CD14-positive monocyte (primary cell): Measurements from ENCODE around the gene MPRIP. TPM values are rescaled to one million over a fixed set of nuclear protein-coding genes. Genes with fewer than 3 reads are reported as not detected.

ENCODE experiments used
- DNase-seq, 3 donors: peaks; one replicate each; pipeline ENCODE4 v3.0.0-alpha.2; 2011 to 2022
- H2AFZ ChIP-seq: 2 replicates; pipeline ENCODE4 v1.6.0; 2012; ENCODE audit warnings: mild to moderate bottlenecking, low read depth, low read length, inconsistent platforms; ENCODE audit not compliant: insufficient read depth, poor library complexity, severe bottlenecking
- H3K27ac ChIP-seq, 2 donors: 1 replicate in 1 of 2; 2 replicates in 1 of 2; pipeline ENCODE4 v1.5.1; 2012 to 2013; ENCODE audit warnings: low read length in 2 of 2, control low read depth in 1 of 2, inconsistent platforms in 1 of 2, low read depth in 1 of 2, mild to moderate bottlenecking in 1 of 2
- H3K27me3 ChIP-seq, 2 donors: one replicate each; pipeline versions ENCODE4 v1.6.0 to v1.6.1; 2011 to 2013; ENCODE audit warnings: low read length in 2 of 2; ENCODE audit not compliant: control insufficient read depth in 2 of 2, insufficient read depth in 2 of 2
- H3K36me3 ChIP-seq, 2 donors: replicated peaks in 1 of 2; 1 replicate in 1 of 2; 2 replicates in 1 of 2; pipeline versions ENCODE4 v1.5.1 to v1.6.1; 2012 to 2013; ENCODE audit warnings: low read length in 2 of 2, control low read depth in 1 of 2, inconsistent platforms in 1 of 2, mild to moderate bottlenecking in 1 of 2; ENCODE audit not compliant: insufficient read depth in 2 of 2, control insufficient read depth in 1 of 2
- H3K4me1 ChIP-seq, 2 donors: 1 replicate in 1 of 2; 2 replicates in 1 of 2; pipeline versions ENCODE4 v1.5.1 to v1.6.1; 2012 to 2013; ENCODE audit warnings: low read length in 2 of 2, control low read depth in 1 of 2, inconsistent platforms in 1 of 2, mild to moderate bottlenecking in 1 of 2, moderate library complexity in 1 of 2; ENCODE audit not compliant: insufficient read depth in 2 of 2, control insufficient read depth in 1 of 2
- H3K4me2 ChIP-seq: replicated peaks from 2 replicates; pipeline ENCODE3; 2012; ENCODE audit warnings: low read length, moderate library complexity, mild to moderate bottlenecking; ENCODE audit not compliant: poor library complexity, severe bottlenecking; ENCODE audit errors: extremely low read depth
- H3K4me3 ChIP-seq, 3 experiments: fragments of 200-600 bp in 1 of 3; sonication (generic) in 1 of 3; replicated peaks in 1 of 3; 1 replicate in 2 of 3; 2 replicates in 1 of 3; pipeline ENCODE4 v1.5.1; 2011 to 2013; ENCODE audit warnings: low read length in 3 of 3, mild to moderate bottlenecking in 3 of 3, control low read depth in 2 of 3, low read depth in 2 of 3, inconsistent platforms in 1 of 3, moderate library complexity in 1 of 3
- H3K79me2 ChIP-seq: 2 replicates; pipeline ENCODE4 v1.6.0; 2012; ENCODE audit warnings: mild to moderate bottlenecking, control low read depth, inconsistent platforms, low read length, moderate library complexity; ENCODE audit not compliant: insufficient read depth
- H3K9ac ChIP-seq: 2 replicates; pipeline ENCODE4 v1.6.0; 2017; ENCODE audit warnings: low read length, mild to moderate bottlenecking; ENCODE audit not compliant: insufficient read depth, poor library complexity, severe bottlenecking
- H3K9me3 ChIP-seq, 2 donors: replicated peaks in 1 of 2; 1 replicate in 1 of 2; 2 replicates in 1 of 2; pipeline versions ENCODE4 v1.5.1 to v1.6.1; 2012 to 2013; ENCODE audit warnings: low read length in 2 of 2, control low read depth in 1 of 2; ENCODE audit not compliant: control insufficient read depth in 1 of 2, insufficient read depth in 1 of 2
- H4K20me1 ChIP-seq: 2 replicates; pipeline ENCODE4 v1.6.0; 2012; ENCODE audit warnings: mild to moderate bottlenecking, low read length, control low read depth, moderate library complexity; ENCODE audit not compliant: insufficient read depth
- H3K27ac Mint-ChIP-seq, 7 donors: one replicate each; pipeline ENCODE4 v1.8.0; 2020; ENCODE audit warnings: mild to moderate bottlenecking in 7 of 7, mixed read lengths in 7 of 7, moderate library complexity in 6 of 7, inconsistent platforms in 2 of 7
- H3K27me3 Mint-ChIP-seq, 3 donors: one replicate each; pipeline ENCODE4 v1.8.0; 2021 to 2022; ENCODE audit warnings: low read depth in 3 of 3, mild to moderate bottlenecking in 3 of 3, mixed read lengths in 3 of 3, moderate library complexity in 3 of 3, inconsistent platforms in 1 of 3
- H3K36me3 Mint-ChIP-seq, 2 donors: one replicate each; pipeline ENCODE4 v1.8.0; 2020; ENCODE audit warnings: mixed read lengths in 2 of 2, inconsistent platforms in 1 of 2, mild to moderate bottlenecking in 1 of 2
- H3K4me1 Mint-ChIP-seq: one replicate; pipeline ENCODE4 v1.8.0; 2020; ENCODE audit warnings: mild to moderate bottlenecking, mixed read lengths
- H3K4me3 Mint-ChIP-seq, 2 donors: one replicate each; pipeline ENCODE4 v1.8.0; 2020; ENCODE audit warnings: mild to moderate bottlenecking in 2 of 2, mixed read lengths in 2 of 2, moderate library complexity in 1 of 2
- H3K9me3 Mint-ChIP-seq, 7 donors: one replicate each; pipeline ENCODE4 v1.8.0; 2020 to 2022; ENCODE audit warnings: mixed read lengths in 7 of 7, mild to moderate bottlenecking in 6 of 7, moderate library complexity in 6 of 7, inconsistent platforms in 2 of 7
- WGBS: methylation state at CpG from one replicate; pipeline ENCODE4 v1.1.5; 2013; ENCODE audit warnings: missing lambda C conversion rate; ENCODE audit not compliant: insufficient coverage; 5-methylcytosine and 5-hydroxymethylcytosine counted together
- intact Hi-C, 2 donors: fragments of 100-400 bp; cut with micrococcal nuclease; formaldehyde crosslinking; loops; one replicate each; pipeline versions ENCODE4 v1.15.0 to v1.15.1; 2023
- polyA plus RNA-seq, 3 donors: library from polyadenylated mRNA; depleted of rRNA in 1 of 3; unstranded in 2 of 3; stranded (reverse) in 1 of 3; fragments of 300-500 nt in 2 of 3; fragments of >200 nt in 1 of 3; fragmentation: Illumina TruSeq in 2 of 3; gene quantifications; 1 replicate in 2 of 3; 2 replicates in 1 of 3; pipeline ENCODE4 v1.2.3, GENCODE V29; 2012 to 2021
- TF ChIP-seq, protein P1 (sequence below): fragments of 200-600 bp; IDR thresholded peaks from one replicate; pipeline ENCODE4 v1.8.0; 2022; ENCODE audit warnings: antibody characterized with exemption, mild to moderate bottlenecking

The MPRIP gene
- polyA plus RNA-seq, 3 donors = 2.0 to 48.7 (median 2.5) TPM

DNA sequence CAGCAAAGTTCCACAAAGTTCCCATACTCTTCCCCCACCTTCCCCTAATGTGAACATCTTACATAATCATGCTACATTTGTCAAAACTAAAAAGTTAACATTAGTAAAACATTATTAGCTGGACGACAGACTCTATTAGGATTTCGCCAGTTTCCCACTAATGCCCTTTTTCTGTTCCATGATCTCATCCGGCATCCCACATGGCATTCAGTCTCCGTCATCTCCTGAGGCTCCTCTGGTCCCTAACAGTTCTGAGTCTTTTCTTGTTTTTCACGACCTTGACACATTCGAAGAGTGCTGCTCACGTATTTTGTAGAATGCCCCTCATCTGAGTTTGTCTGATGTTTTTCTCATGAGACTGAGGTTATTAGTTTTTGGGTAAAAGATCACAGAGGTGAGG, 8.8 kb upstream of the MPRIP start:
- no peaks in the 10 kb centered on the region for H3K27me3 ChIP-seq
- TF ChIP-seq, protein P1, sequence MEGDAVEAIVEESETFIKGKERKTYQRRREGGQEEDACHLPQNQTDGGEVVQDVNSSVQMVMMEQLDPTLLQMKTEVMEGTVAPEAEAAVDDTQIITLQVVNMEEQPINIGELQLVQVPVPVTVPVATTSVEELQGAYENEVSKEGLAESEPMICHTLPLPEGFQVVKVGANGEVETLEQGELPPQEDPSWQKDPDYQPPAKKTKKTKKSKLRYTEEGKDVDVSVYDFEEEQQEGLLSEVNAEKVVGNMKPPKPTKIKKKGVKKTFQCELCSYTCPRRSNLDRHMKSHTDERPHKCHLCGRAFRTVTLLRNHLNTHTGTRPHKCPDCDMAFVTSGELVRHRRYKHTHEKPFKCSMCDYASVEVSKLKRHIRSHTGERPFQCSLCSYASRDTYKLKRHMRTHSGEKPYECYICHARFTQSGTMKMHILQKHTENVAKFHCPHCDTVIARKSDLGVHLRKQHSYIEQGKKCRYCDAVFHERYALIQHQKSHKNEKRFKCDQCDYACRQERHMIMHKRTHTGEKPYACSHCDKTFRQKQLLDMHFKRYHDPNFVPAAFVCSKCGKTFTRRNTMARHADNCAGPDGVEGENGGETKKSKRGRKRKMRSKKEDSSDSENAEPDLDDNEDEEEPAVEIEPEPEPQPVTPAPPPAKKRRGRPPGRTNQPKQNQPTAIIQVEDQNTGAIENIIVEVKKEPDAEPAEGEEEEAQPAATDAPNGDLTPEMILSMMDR = no peak
- H3K4me3 Mint-ChIP-seq = no peak overlapping the region
- DNase-seq = no peak
- peaks cover 11 to 16% (median 12%) of the 10 kb centered on the region in 3 donors for H3K27me3 Mint-ChIP-seq
- no peak overlapping the region for H3K4me3 ChIP-seq
- no peak overlapping the region for H2AFZ ChIP-seq
- no peaks in the 10 kb centered on the region for H3K9me3 Mint-ChIP-seq
- H3K79me2 ChIP-seq = no peaks in the 10 kb centered on the region
- intact Hi-C loops = no loop called here
- H3K36me3 ChIP-seq = no peaks in the 10 kb centered on the region
- H3K9ac ChIP-seq = no peak overlapping the region
- H3K4me2 ChIP-seq = no peak overlapping the region
- H3K27ac ChIP-seq = no peak overlapping the region
- H4K20me1 ChIP-seq = no peaks in the 10 kb centered on the region
- no peaks in the 10 kb centered on the region for H3K36me3 Mint-ChIP-seq
- 96% methylated on average over 4 of the region's 7 CpGs for WGBS
- H3K9me3 ChIP-seq = no peaks in the 10 kb centered on the region
- H3K4me1 ChIP-seq = peaks cover 14 to 16% of the 10 kb centered on the region in 2 donors
- H3K4me1 Mint-ChIP-seq = peaks cover 13% of the 10 kb centered on the region
- no peak overlapping the region for H3K27ac Mint-ChIP-seq

DNA sequence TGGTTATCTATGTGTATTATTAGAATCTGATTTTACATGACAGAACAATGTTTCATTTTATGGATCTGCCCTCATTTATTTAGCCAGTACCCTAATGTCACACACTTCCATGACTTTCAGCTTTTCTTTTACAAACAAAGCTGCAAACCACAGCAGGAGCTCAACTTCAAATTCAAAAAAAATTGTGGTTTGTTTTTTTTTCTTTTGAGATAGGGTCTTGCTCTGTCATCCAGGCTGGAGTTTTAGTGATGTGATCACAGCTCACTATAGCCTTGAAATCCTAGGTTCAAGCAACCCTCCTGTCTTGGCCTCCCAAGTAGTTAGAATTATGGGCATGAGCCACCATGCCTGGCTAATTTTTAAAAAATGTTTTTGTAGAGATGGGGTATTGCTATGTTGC, 8.2 kb upstream of the MPRIP start:
- no peaks in the 10 kb centered on the region for H4K20me1 ChIP-seq
- H3K27me3 ChIP-seq = no peaks in the 10 kb centered on the region
- H2AFZ ChIP-seq = no peak overlapping the region
- no peaks in the 10 kb centered on the region for H3K9me3 Mint-ChIP-seq
- no peak overlapping the region for H3K4me3 ChIP-seq
- H3K9ac ChIP-seq = no peak overlapping the region
- no peak for DNase-seq
- H3K27me3 Mint-ChIP-seq = peaks cover 7 to 11% (median 10%) of the 10 kb centered on the region in 3 donors
- peaks cover 13% of the 10 kb centered on the region for H3K4me1 Mint-ChIP-seq
- H3K36me3 Mint-ChIP-seq = no peaks in the 10 kb centered on the region
- H3K27ac ChIP-seq = no peak overlapping the region
- peaks cover 14 to 16% of the 10 kb centered on the region in 2 donors for H3K4me1 ChIP-seq
- no peak overlapping the region for H3K4me2 ChIP-seq
- intact Hi-C loops = no loop called here
- TF ChIP-seq, protein P1 = no peak
- H3K27ac Mint-ChIP-seq = no peak overlapping the region
- no peaks in the 10 kb centered on the region for H3K79me2 ChIP-seq
- H3K9me3 ChIP-seq = no peaks in the 10 kb centered on the region
- no peak overlapping the region for H3K4me3 Mint-ChIP-seq
- H3K36me3 ChIP-seq = no peaks in the 10 kb centered on the region
